Fibroblast of lung (primary cell): ENCODE data around the gene DOCK3. TPM values are rescaled to one million over a fixed set of nuclear protein-coding genes. Genes with fewer than 3 reads are reported as not detected.

Experiments
- DNase-seq, 2 donors: peaks; one replicate each; pipeline versions ENCODE4 v3.0.0 to v3.0.0-alpha.2; 2010; ENCODE audit warnings: low read depth in 2 of 2
- H2AFZ ChIP-seq: 2 replicates; pipeline ENCODE4 v1.5.1; 2012; ENCODE audit warnings: low read length, control low read depth, inconsistent platforms
- H3K27ac ChIP-seq: 2 replicates; pipeline ENCODE4 v1.5.1; 2011; ENCODE audit warnings: low read length, control low read depth; ENCODE audit not compliant: insufficient read depth
- H3K27me3 ChIP-seq: 2 replicates; pipeline ENCODE4 v1.5.1; 2011; ENCODE audit warnings: mild to moderate bottlenecking, low read length; ENCODE audit not compliant: control insufficient read depth, insufficient read depth
- H3K36me3 ChIP-seq: 2 replicates; pipeline ENCODE4 v1.5.1; 2011; ENCODE audit warnings: low read length; ENCODE audit not compliant: control insufficient read depth, insufficient read depth
- H3K4me1 ChIP-seq: 2 replicates; pipeline ENCODE4 v1.5.1; 2011; ENCODE audit warnings: low read length; ENCODE audit not compliant: control insufficient read depth, insufficient read depth; ENCODE audit errors: extremely low read depth
- H3K4me2 ChIP-seq: 2 replicates; pipeline ENCODE4 v1.5.1; 2011; ENCODE audit warnings: low read length, control low read depth; ENCODE audit not compliant: insufficient read depth; ENCODE audit errors: extremely low read depth
- H3K4me3 ChIP-seq, 4 experiments: fragments of 200-600 bp in 1 of 4; sonication (generic) in 1 of 4; replicated peaks in 1 of 4; 2 replicates each; pipeline ENCODE4 v1.5.1; 2011 to 2016; ENCODE audit warnings: low read length in 4 of 4, low read depth in 3 of 4, mild to moderate bottlenecking in 3 of 4, control low read depth in 2 of 4, inconsistent platforms in 1 of 4, mixed read lengths in 1 of 4; ENCODE audit not compliant: insufficient read depth in 1 of 4; ENCODE audit errors: control extremely low read depth in 1 of 4
- H3K79me2 ChIP-seq: 2 replicates; pipeline ENCODE4 v1.5.1; 2012; ENCODE audit warnings: mild to moderate bottlenecking, low read length, inconsistent platforms; ENCODE audit not compliant: control insufficient read depth, insufficient read depth
- H3K9ac ChIP-seq: 2 replicates; pipeline ENCODE4 v1.5.1; 2011; ENCODE audit warnings: mild to moderate bottlenecking, low read length, control low read depth; ENCODE audit not compliant: insufficient read depth
- H3K9me3 ChIP-seq: 2 replicates; pipeline ENCODE4 v1.5.1; 2012; ENCODE audit warnings: low read depth, low read length; ENCODE audit not compliant: control insufficient read depth, insufficient read depth
- H4K20me1 ChIP-seq: 2 replicates; pipeline ENCODE4 v1.5.1; 2011; ENCODE audit warnings: low read length; ENCODE audit not compliant: control insufficient read depth, insufficient read depth; ENCODE audit errors: extremely low read depth
- CTCF ChIP-seq, 2 donors: IDR thresholded peaks in 1 of 2; conservative IDR thresholded peaks in 1 of 2; 1 replicate in 1 of 2; 2 replicates in 1 of 2; pipeline ENCODE4 v1.5.1; 2011 to 2012; ENCODE audit warnings: low read length in 2 of 2, control low read depth in 1 of 2, inconsistent platforms in 1 of 2, low read depth in 1 of 2, mild to moderate bottlenecking in 1 of 2
- EZH2 ChIP-seq: IDR thresholded peaks from 2 replicates; pipeline ENCODE4 v1.5.1; 2012; ENCODE audit warnings: low read length, control low read depth, mild to moderate bottlenecking; ENCODE audit errors: missing control alignments
- polyA plus RNA-seq, 2 donors: library from polyadenylated mRNA; depleted of rRNA in 1 of 2; stranded (reverse) in 1 of 2; unstranded in 1 of 2; fragments of >200 nt; gene quantifications; 2 replicates each; pipeline ENCODE4 v1.2.1, GENCODE V29; 2011 to 2012; ENCODE audit warnings: missing spikeins in 1 of 2
- total RNA-seq: library from RNA; depleted of rRNA; stranded (reverse); fragments of >200 nt; gene quantifications from 2 replicates; pipeline ENCODE4 v1.2.1, GENCODE V29; 2014

The DOCK3 gene
- total and polyA plus RNA-seq, 2 donors (not counting 1 experiment from before 2014, with no cell fraction given), result 0.07 to 0.17 TPM

GRCh38 chr3:51343918-51344687 lies 669.4 kb downstream of the DOCK3 start:
- Histone ChIP-seq H3K4me2 (peak overlapping the region; percentile 68), H3K27me3 (no peaks in the 10 kb centered on the region), H3K79me2 (no peaks in the 10 kb centered on the region), H3K4me3 (no peak overlapping the region), H3K27ac (peak overlapping the region; percentile 51), H3K36me3 (no peaks in the 10 kb centered on the region), H2AFZ (no peak overlapping the region), H3K9ac (no peak overlapping the region), H4K20me1 (no peaks in the 10 kb centered on the region), H3K4me1 (peaks cover 24% of the 10 kb centered on the region), H3K9me3 (no peaks in the 10 kb centered on the region)
- TF ChIP-seq EZH2, result no peak
- peak; percentile 78 to 89 for DNase-seq

GRCh38 chr3:51350751-51351150 lies 676.0 kb downstream of the DOCK3 start:
- no peak overlapping the region for H3K4me2 ChIP-seq
- no peaks in the 10 kb centered on the region for H4K20me1 ChIP-seq
- H3K9ac ChIP-seq, result no peak overlapping the region
- no peak overlapping the region for H3K4me3 ChIP-seq
- H3K9me3 ChIP-seq, result no peaks in the 10 kb centered on the region
- no peaks in the 10 kb centered on the region for H3K27me3 ChIP-seq
- no peak overlapping the region for H2AFZ ChIP-seq
- H3K27ac ChIP-seq, result no peak overlapping the region
- DNase-seq, result no peak
- H3K79me2 ChIP-seq, result no peaks in the 10 kb centered on the region
- no peaks in the 10 kb centered on the region for H3K4me1 ChIP-seq
- TF ChIP-seq CTCF (conservative IDR thresholded peaks at IDR 0.05 in 1 of 2, IDR thresholded peaks at IDR 0.05 in 1 of 2; ENCODE audit: low read depth in 1 of 2, low read length in 2 of 2), result no peak
- TF ChIP-seq EZH2, result no peak
- H3K36me3 ChIP-seq, result no peaks in the 10 kb centered on the region

- no peak overlapping the region for H3K27ac ChIP-seq
- no peaks in the 10 kb centered on the region for H4K20me1 ChIP-seq
- DNase-seq, result no peak
- no peaks in the 10 kb centered on the region for H3K79me2 ChIP-seq
- TF ChIP-seq CTCF (conservative IDR thresholded peaks at IDR 0.05 in 1 of 2, IDR thresholded peaks at IDR 0.05 in 1 of 2; ENCODE audit: low read depth in 1 of 2, low read length in 2 of 2) (no peak), EZH2 (no peak)
- no peaks in the 10 kb centered on the region for H3K27me3 ChIP-seq
- no peak overlapping the region for H3K4me3 ChIP-seq
- no peak overlapping the region for H3K4me2 ChIP-seq
- no peaks in the 10 kb centered on the region for H3K36me3 ChIP-seq
- no peaks in the 10 kb centered on the region for H3K9me3 ChIP-seq
- no peaks in the 10 kb centered on the region for H3K4me1 ChIP-seq
- no peak overlapping the region for H3K9ac ChIP-seq
- no peak overlapping the region for H2AFZ ChIP-seq
These were observed 678.4 kb downstream of the DOCK3 start for GRCh38 chr3:51353131-51353530.
